GM12891 (cell line): ENCODE data around the gene TNFAIP8.

ENCODE experiments used
- PAX5 ChIP-seq: IDR thresholded peaks from 2 replicates; pipeline ENCODE4 v1.6.1; 2011; ENCODE audit warnings: low read length, moderate library complexity, mild to moderate bottlenecking; ENCODE audit not compliant: insufficient read depth, severe bottlenecking
- POLR2A ChIP-seq: IDR thresholded peaks from 2 replicates; pipeline ENCODE4 v1.6.1; 2011; ENCODE audit warnings: low read depth, low read length, control low read depth
- POLR2AphosphoS5 ChIP-seq: IDR thresholded peaks from 2 replicates; pipeline ENCODE4 v1.6.1; 2011; ENCODE audit warnings: low read depth, low read length, control low read depth
- POU2F2 ChIP-seq: IDR thresholded peaks from 2 replicates; pipeline ENCODE4 v1.6.1; 2011; ENCODE audit warnings: low read depth, mild to moderate bottlenecking, control low read depth, low read length, moderate library complexity
- SPI1 ChIP-seq: IDR thresholded peaks from 2 replicates; pipeline ENCODE4 v1.6.1; 2011; ENCODE audit warnings: low read depth, low read length, control low read depth
- TAF1 ChIP-seq: IDR thresholded peaks from 2 replicates; pipeline ENCODE4 v1.6.1; 2011; ENCODE audit warnings: low read depth, low read length, control low read depth

GRCh38 chr5:119427060-119427459, 71.2 kb downstream of the TNFAIP8 start:
- TF ChIP-seq POLR2A (no peak), TAF1 (no peak), POLR2AphosphoS5 (no peak), SPI1 (no peak), PAX5 (no peak), POU2F2 (no peak)
